Stimulated activated CD4-positive, alpha-beta T cell treated with anti-CD3 and anti-CD28 coated beads, Interleukin-12 subunit alpha, Interleukin-12 subunit beta, amount 100 ng/mL, for 4 hours (primary cell): ENCODE results near the gene MAPK9.

Source experiments
- DNase-seq: peaks from one replicate; pipeline ENCODE4 v3.0.0-alpha.2; 2020

The MAPK9 gene

GRCh38 chr5:180291234-180291940 lies 496 bp downstream of the MAPK9 start:
- DNase-seq = peak; percentile 3

- no peak for DNase-seq
Measured at GRCh38 chr5:180290568-180291233, 1.2 kb downstream of the MAPK9 start.

- no peak for DNase-seq
Measured at GRCh38 chr5:180289966-180290365, 1.9 kb downstream of the MAPK9 start.

GRCh38 chr5:180289433-180289832 lies 2.5 kb downstream of the MAPK9 start:
- DNase-seq = no peak

- no peak for DNase-seq
Measured at GRCh38 chr5:180287868-180288267, 4.0 kb downstream of the MAPK9 start.

- no peak for DNase-seq
Measured at GRCh38 chr5:180287404-180287803, 4.5 kb downstream of the MAPK9 start.

- DNase-seq = no peak
Measured at GRCh38 chr5:180284149-180284548, 7.7 kb downstream of the MAPK9 start.

- DNase-seq = no peak
Measured at GRCh38 chr5:180283026-180283615, 8.8 kb downstream of the MAPK9 start.

- DNase-seq = no peak
Measured at GRCh38 chr5:180282281-180282680, 9.6 kb downstream of the MAPK9 start.

GRCh38 chr5:180281706-180282105 lies 10.2 kb downstream of the MAPK9 start:
- no peak for DNase-seq

GRCh38 chr5:180274695-180275094 lies 17.2 kb downstream of the MAPK9 start:
- DNase-seq = no peak

- DNase-seq = no peak
Measured at GRCh38 chr5:180271221-180271620, 20.7 kb downstream of the MAPK9 start.

GRCh38 chr5:180259260-180259611 lies 32.6 kb downstream of the MAPK9 start:
- no peak for DNase-seq

- no peak for DNase-seq
Measured at GRCh38 chr5:180253036-180253824, 38.7 kb downstream of the MAPK9 start.

GRCh38 chr5:180251887-180252286 lies 40.0 kb downstream of the MAPK9 start:
- DNase-seq = no peak

GRCh38 chr5:180251141-180251540 lies 40.7 kb downstream of the MAPK9 start:
- no peak for DNase-seq

GRCh38 chr5:180250329-180250728 lies 41.6 kb downstream of the MAPK9 start:
- no peak for DNase-seq

- DNase-seq = no peak
Measured at GRCh38 chr5:180241600-180241999, 50.3 kb downstream of the MAPK9 start.

GRCh38 chr5:180238631-180239030 lies 53.3 kb downstream of the MAPK9 start:
- DNase-seq = no peak

GRCh38 chr5:180235846-180236245 lies 56.0 kb downstream of the MAPK9 start:
- no peak for DNase-seq

- no peak for DNase-seq
Measured at GRCh38 chr5:180235077-180235476, 56.8 kb downstream of the MAPK9 start.

GRCh38 chr5:180234271-180234670 lies 57.6 kb downstream of the MAPK9 start:
- DNase-seq = no peak

- no peak for DNase-seq
Measured at GRCh38 chr5:180233729-180234128, 58.2 kb downstream of the MAPK9 start.

GRCh38 chr5:180230017-180230416 lies 61.9 kb downstream of the MAPK9 start:
- no peak for DNase-seq
